Measurements from ENCODE around the gene FHOD3.

- TF ChIP-seq POLR2AphosphoS5 (IDR thresholded peaks at IDR 0.05; ENCODE audit: low read depth, low read length) (no peak), CTCF (IDR thresholded peaks at IDR 0.05) (no peak)
Measured at GRCh38 chr18:36636237-36636817, 338.8 kb downstream of the FHOD3 start.

Measured in Panc1 (cell line).